ENCODE results near the gene HAGH. TPM values are rescaled to one million over a fixed set of nuclear protein-coding genes. Genes with fewer than 3 reads are reported as not detected.

The HAGH gene
- total and polyA plus RNA-seq, 10 of the 15 experiments (the other 5 are each of a cell fraction or from before 2014, with no cell fraction given): 2.0 to 50.1 (median 22.4) TPM

- TF ChIP-seq ZNF687 (IDR thresholded peaks at IDR 0.05) (no peak), RCOR1 (conservative IDR thresholded peaks at IDR 0.05; ENCODE audit: low read depth, low read length) (no peak), NR2C1 (IDR thresholded peaks at IDR 0.05) (no peak), ZBTB11 (CRISPR knock-in tag; IDR thresholded peaks at IDR 0.05) (no peak), MTA3 (IDR thresholded peaks at IDR 0.05; ENCODE audit: borderline replicate concordance, low read length) (no peak), TARDBP (IDR thresholded peaks at IDR 0.05; ENCODE audit: borderline replicate concordance) (no peak)
Observed at GRCh38 chr16:1845985-1846384, 19.4 kb upstream of the HAGH start (continued).
